Activated CD8-positive, alpha-beta T cell treated with anti-CD3 and anti-CD28 coated beads for 36 hours (primary cell): ENCODE measurements around the gene GMPS. TPM values are rescaled to one million over a fixed set of nuclear protein-coding genes. Genes with fewer than 3 reads are reported as not detected.

ENCODE experiments used
- ATAC-seq: fragments of 200-7000 bp; cut with Tn5 transposase; one replicate; pipeline ENCODE4 v1.10.0; 2021; ENCODE audit warnings: mild to moderate bottlenecking, moderate library complexity
- CTCF ChIA-PET: fragments of 350-600 bp; sonication (Branson Sonifier 250); formaldehyde crosslinking; loops from one replicate; lab custom pipeline; 2021; ENCODE audit warnings: antibody characterized with exemption; lab: Charles Lee
- POLR2A ChIA-PET: fragments of 350-600 bp; sonication (Branson Sonifier 250); formaldehyde crosslinking; loops from one replicate; lab custom pipeline; 2021; ENCODE audit warnings: antibody characterized with exemption; lab: Charles Lee
- DNase-seq: peaks from one replicate; pipeline ENCODE4 v3.0.0-alpha.2; 2020
- H3K27ac Mint-ChIP-seq: one replicate; pipeline ENCODE4 v1.8.0; 2021; ENCODE audit warnings: mild to moderate bottlenecking, mixed read lengths
- H3K27me3 Mint-ChIP-seq: one replicate; pipeline ENCODE4 v1.8.0; 2021; ENCODE audit warnings: mixed read lengths
- H3K36me3 Mint-ChIP-seq: one replicate; pipeline ENCODE4 v1.8.0; 2021; ENCODE audit warnings: low read depth, mixed read lengths
- H3K4me1 Mint-ChIP-seq: one replicate; pipeline ENCODE4 v1.8.0; 2021; ENCODE audit warnings: low read depth, mixed read lengths
- H3K4me3 Mint-ChIP-seq: one replicate; pipeline ENCODE4 v1.8.0; 2021; ENCODE audit warnings: mild to moderate bottlenecking, moderate library complexity, mixed read lengths
- H3K9me3 Mint-ChIP-seq: one replicate; pipeline ENCODE4 v1.8.0; 2021; ENCODE audit warnings: mixed read lengths
- CTCF ChIP-seq: fragments of 200-600 bp; IDR thresholded peaks from one replicate; pipeline ENCODE4 v1.8.0; 2022; ENCODE audit warnings: antibody characterized with exemption, mild to moderate bottlenecking
- intact Hi-C: fragments of 100-400 bp; cut with micrococcal nuclease; formaldehyde crosslinking; loops from one replicate; pipeline ENCODE4 v1.10.0; 2022
- total RNA-seq, 2 experiments: library from RNA; stranded (reverse); gene quantifications; one replicate each; pipeline ENCODE4 v1.2.3, GENCODE V29; 2021

Gene GMPS
- total RNA-seq, 2 experiments from 2014 or later = 143 to 148 TPM

DNA sequence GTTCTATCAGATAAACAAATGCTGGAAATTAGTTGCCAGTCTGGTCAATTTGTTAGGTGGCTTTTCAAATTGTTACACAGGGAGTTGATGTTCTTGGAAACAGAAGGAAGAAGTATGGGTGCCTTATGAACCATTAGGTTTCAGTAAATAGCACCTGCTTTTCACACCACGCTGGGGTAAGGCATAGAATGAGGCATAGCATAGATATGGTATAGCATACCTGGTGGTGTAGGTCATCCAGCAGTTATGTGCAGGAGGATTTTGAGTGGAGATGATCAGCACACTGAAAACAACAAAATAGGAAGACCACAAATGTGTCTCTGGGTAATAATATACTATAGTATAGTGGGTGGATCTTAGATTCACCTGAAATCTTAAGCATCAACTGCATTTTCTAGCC lies 121.4 kb downstream of the GMPS start:
- no peak for DNase-seq
- POLR2A ChIA-PET = no interaction called here
- Mint-ChIP-seq H3K27me3 (peaks cover 3% of the 10 kb centered on the region), H3K27ac (no peak overlapping the region), H3K36me3 (no peaks in the 10 kb centered on the region), H3K4me3 (no peak overlapping the region), H3K9me3 (no peaks in the 10 kb centered on the region), H3K4me1 (no peaks in the 10 kb centered on the region)
- intact Hi-C loops = no loop called here
- no peak for TF ChIP-seq CTCF
- no peak for ATAC-seq
- CTCF ChIA-PET = no interaction called here

Other genes starting within 250 kb of the GMPS start
- under 1 TPM; 0.20 to 0.32 TPM for gene PLCH1, start 125.6 kb upstream of the GMPS start, total RNA-seq
- 1 to 10 TPM; 2.4 to 3.6 TPM for gene C3orf33, start 64.4 kb upstream of the GMPS start, total RNA-seq
- gene SLC33A1, start 16.2 kb upstream of the GMPS start, total RNA-seq = 10 to 100 TPM; 18.5 to 19.8 TPM
- not detected for gene KCNAB1, start 249.9 kb downstream of the GMPS start, total RNA-seq